ENCODE results near the gene HTR1E. TPM values are rescaled to one million over a fixed set of nuclear protein-coding genes. Genes with fewer than 3 reads are reported as not detected.

Gene HTR1E
- total RNA-seq, 1 experiment from 2014 or later, result not detected

DNA sequence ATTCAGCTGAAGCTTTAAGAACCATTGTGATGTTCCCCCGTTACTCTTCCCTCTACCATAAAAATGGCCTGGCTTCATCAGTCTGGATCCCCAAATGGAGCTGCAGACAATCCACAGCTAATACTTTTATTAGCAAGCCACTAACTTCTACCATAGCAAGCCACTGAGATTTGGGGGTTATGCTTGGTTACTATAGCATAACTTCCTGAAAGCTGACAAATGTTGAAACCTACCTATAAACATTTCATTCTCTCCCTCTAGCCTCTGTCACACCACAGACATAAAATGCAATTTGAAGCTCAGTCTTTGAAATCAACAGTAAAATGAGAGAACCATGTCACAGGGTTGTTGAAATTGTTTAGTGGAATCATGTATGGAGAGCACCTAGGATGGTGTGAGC, 3.0 kb upstream of the HTR1E start:
- Mint-ChIP-seq H3K4me3 (ENCODE audit: unreplicated experiment) (no peak overlapping the region), H3K4me1 (ENCODE audit: low read depth, unreplicated experiment) (no peaks in the 10 kb centered on the region), H3K9me3 (ENCODE audit: unreplicated experiment) (no peaks in the 10 kb centered on the region), H3K27ac (ENCODE audit: unreplicated experiment) (no peak overlapping the region), H3K36me3 (ENCODE audit: insufficient read depth, unreplicated experiment) (no peaks in the 10 kb centered on the region), H3K27me3 (ENCODE audit: insufficient read depth, unreplicated experiment) (peaks cover 12% of the 10 kb centered on the region)
- CTCF ChIA-PET, result no interaction called here
- Histone ChIP-seq H3K4me3 (ENCODE audit: low read depth, low read length) (no peak overlapping the region), H3K36me3 (ENCODE audit: control insufficient read depth, insufficient read depth, low read length) (no peaks in the 10 kb centered on the region), H3K27me3 (replicated peaks; ENCODE audit: control insufficient read depth, insufficient read depth, low read length) (no peaks in the 10 kb centered on the region), H3K4me1 (no peaks in the 10 kb centered on the region), H3K9me3 (no peaks in the 10 kb centered on the region)
- no peak for DNase-seq
- TF ChIP-seq, protein P1, sequence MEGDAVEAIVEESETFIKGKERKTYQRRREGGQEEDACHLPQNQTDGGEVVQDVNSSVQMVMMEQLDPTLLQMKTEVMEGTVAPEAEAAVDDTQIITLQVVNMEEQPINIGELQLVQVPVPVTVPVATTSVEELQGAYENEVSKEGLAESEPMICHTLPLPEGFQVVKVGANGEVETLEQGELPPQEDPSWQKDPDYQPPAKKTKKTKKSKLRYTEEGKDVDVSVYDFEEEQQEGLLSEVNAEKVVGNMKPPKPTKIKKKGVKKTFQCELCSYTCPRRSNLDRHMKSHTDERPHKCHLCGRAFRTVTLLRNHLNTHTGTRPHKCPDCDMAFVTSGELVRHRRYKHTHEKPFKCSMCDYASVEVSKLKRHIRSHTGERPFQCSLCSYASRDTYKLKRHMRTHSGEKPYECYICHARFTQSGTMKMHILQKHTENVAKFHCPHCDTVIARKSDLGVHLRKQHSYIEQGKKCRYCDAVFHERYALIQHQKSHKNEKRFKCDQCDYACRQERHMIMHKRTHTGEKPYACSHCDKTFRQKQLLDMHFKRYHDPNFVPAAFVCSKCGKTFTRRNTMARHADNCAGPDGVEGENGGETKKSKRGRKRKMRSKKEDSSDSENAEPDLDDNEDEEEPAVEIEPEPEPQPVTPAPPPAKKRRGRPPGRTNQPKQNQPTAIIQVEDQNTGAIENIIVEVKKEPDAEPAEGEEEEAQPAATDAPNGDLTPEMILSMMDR (IDR thresholded peaks at IDR 0.05; ENCODE audit: insufficient read depth in 1 of 2, low read depth in 1 of 2, low read length in 1 of 2, severe bottlenecking in 1 of 2, unreplicated experiment in 1 of 2), result no peak
- intact Hi-C loops (cut with micrococcal nuclease; ENCODE audit: unreplicated experiment), result loop anchor here (10.0 kb wide), 1 partner anchor 760 kb away; no protein-coding TSS in a partner anchor
- no TSS peak for BruUV-seq (replicated peaks)
- POLR2A ChIA-PET, result no interaction called here

DNA sequence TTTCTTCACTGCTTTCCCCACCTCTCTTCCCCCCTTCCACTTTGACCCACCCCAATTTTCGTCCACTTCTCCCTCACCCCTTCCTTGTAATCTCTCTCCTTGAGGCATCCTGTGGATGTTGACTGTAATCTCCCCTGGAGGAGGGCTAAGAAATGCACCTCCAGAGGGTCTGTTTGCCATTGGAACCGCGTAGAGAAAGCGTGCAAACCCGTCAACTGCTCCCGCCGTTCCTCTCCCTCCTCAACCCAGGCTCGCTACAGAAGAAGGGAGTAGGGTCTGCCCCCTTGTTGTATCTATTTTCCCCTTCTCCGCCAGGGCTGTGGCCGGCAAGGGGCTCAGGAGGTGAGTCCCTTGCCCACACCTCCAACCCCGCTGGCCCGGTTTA, 502 bp upstream of the HTR1E start:
- H3K9me3 ChIP-seq, result no peaks in the 10 kb centered on the region
- peaks cover 22% of the 10 kb centered on the region for H3K27me3 Mint-ChIP-seq (ENCODE audit: insufficient read depth, unreplicated experiment)
- H3K36me3 ChIP-seq (ENCODE audit: control insufficient read depth, insufficient read depth, low read length), result no peaks in the 10 kb centered on the region
- ChIA-PET POLR2A (no interaction called here), CTCF (interaction anchor here (0.8 to 1.0 kb wide), 2 partner anchors 1014 to 1343 kb away, joined by 3 to 4 read pairs; no protein-coding TSS in a partner anchor)
- intact Hi-C loops (cut with micrococcal nuclease; ENCODE audit: unreplicated experiment), result loop anchor here (1.0 to 10.0 kb wide), 3 partner anchors 78 to 1014 kb away; no protein-coding TSS in a partner anchor
- H3K4me1 ChIP-seq, result no peaks in the 10 kb centered on the region
- peak overlapping the region; percentile 46 for H3K4me3 Mint-ChIP-seq (ENCODE audit: unreplicated experiment)
- no peak overlapping the region for H3K4me3 ChIP-seq (ENCODE audit: low read depth, low read length)
- no peaks in the 10 kb centered on the region for H3K4me1 Mint-ChIP-seq (ENCODE audit: low read depth, unreplicated experiment)
- no peak overlapping the region for H3K27ac Mint-ChIP-seq (ENCODE audit: unreplicated experiment)
- TF ChIP-seq, protein P1 (IDR thresholded peaks at IDR 0.05; ENCODE audit: insufficient read depth in 1 of 2, low read depth in 1 of 2, low read length in 1 of 2, severe bottlenecking in 1 of 2, unreplicated experiment in 1 of 2), result no peak
- DNase-seq, result peak in 1 of 2 experiments; percentile 47
- no peaks in the 10 kb centered on the region for H3K36me3 Mint-ChIP-seq (ENCODE audit: insufficient read depth, unreplicated experiment)
- H3K27me3 ChIP-seq (replicated peaks; ENCODE audit: control insufficient read depth, insufficient read depth, low read length), result no peaks in the 10 kb centered on the region; the same call in 1 of the 2 replicates
- no peaks in the 10 kb centered on the region for H3K9me3 Mint-ChIP-seq (ENCODE audit: unreplicated experiment)
- BruUV-seq (replicated peaks), result no TSS peak

DNA sequence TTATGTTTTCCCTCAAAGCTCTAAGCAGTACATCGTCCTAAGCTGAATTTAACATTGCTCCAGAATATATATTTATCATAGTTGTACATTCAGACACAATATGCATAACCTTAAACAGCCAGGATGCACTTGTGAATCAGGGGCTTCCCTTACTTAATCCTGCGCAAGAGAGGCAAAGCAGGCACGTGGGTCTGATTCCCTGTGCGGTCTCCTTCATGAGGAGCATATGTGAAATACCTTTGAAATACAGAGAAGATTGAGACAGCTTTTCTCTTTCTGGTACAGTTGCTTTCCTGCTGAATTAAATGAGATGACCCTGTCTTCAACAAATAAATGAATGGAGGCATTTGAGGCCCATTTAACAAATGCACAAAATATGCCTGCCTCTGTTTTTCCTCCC, 1.5 kb downstream of the HTR1E start:
- Mint-ChIP-seq H3K36me3 (ENCODE audit: insufficient read depth, unreplicated experiment) (no peaks in the 10 kb centered on the region), H3K27ac (ENCODE audit: unreplicated experiment) (no peak overlapping the region)

More for the DNA sequence above, 1.5 kb downstream of the HTR1E start:
- Mint-ChIP-seq H3K4me3 (ENCODE audit: unreplicated experiment) (no peak overlapping the region), H3K27me3 (ENCODE audit: insufficient read depth, unreplicated experiment) (peaks cover 19% of the 10 kb centered on the region), H3K9me3 (ENCODE audit: unreplicated experiment) (no peaks in the 10 kb centered on the region), H3K4me1 (ENCODE audit: low read depth, unreplicated experiment) (no peaks in the 10 kb centered on the region)
- intact Hi-C loops (cut with micrococcal nuclease; ENCODE audit: unreplicated experiment), result loop anchor here (10.0 kb wide), 1 partner anchor 764 kb away; no protein-coding TSS in a partner anchor
- TF ChIP-seq, protein P1 (IDR thresholded peaks at IDR 0.05; ENCODE audit: insufficient read depth in 1 of 2, low read depth in 1 of 2, low read length in 1 of 2, severe bottlenecking in 1 of 2, unreplicated experiment in 1 of 2), result no peak
- H3K36me3 ChIP-seq (ENCODE audit: control insufficient read depth, insufficient read depth, low read length), result no peaks in the 10 kb centered on the region
- CTCF ChIA-PET, result no interaction called here
- no peak overlapping the region for H3K4me3 ChIP-seq (ENCODE audit: low read depth, low read length)
- no peak for DNase-seq
- BruUV-seq (replicated peaks), result no TSS peak
- H3K27me3 ChIP-seq (replicated peaks; ENCODE audit: control insufficient read depth, insufficient read depth, low read length), result no peaks in the 10 kb centered on the region; the same call in 1 of the 2 replicates
- no peaks in the 10 kb centered on the region for H3K9me3 ChIP-seq
- H3K4me1 ChIP-seq, result no peaks in the 10 kb centered on the region
- POLR2A ChIA-PET, result no interaction called here
